HG02870 (cell line): ENCODE data around the gene PFKL.
"Not testable (repeated sequence)": the region's sequence is repeated elsewhere in the genome, so short reads cannot be mapped to it uniquely, and the experiment has no call there.

ENCODE experiments used
- ATAC-seq: cut with Tn5 transposase; IDR thresholded peaks from one replicate; pipeline ENCODE4 v1.9.1; 2021; ENCODE audit warnings: mild to moderate bottlenecking, moderate library complexity; ENCODE audit not compliant: unreplicated experiment

Gene PFKL

DNA sequence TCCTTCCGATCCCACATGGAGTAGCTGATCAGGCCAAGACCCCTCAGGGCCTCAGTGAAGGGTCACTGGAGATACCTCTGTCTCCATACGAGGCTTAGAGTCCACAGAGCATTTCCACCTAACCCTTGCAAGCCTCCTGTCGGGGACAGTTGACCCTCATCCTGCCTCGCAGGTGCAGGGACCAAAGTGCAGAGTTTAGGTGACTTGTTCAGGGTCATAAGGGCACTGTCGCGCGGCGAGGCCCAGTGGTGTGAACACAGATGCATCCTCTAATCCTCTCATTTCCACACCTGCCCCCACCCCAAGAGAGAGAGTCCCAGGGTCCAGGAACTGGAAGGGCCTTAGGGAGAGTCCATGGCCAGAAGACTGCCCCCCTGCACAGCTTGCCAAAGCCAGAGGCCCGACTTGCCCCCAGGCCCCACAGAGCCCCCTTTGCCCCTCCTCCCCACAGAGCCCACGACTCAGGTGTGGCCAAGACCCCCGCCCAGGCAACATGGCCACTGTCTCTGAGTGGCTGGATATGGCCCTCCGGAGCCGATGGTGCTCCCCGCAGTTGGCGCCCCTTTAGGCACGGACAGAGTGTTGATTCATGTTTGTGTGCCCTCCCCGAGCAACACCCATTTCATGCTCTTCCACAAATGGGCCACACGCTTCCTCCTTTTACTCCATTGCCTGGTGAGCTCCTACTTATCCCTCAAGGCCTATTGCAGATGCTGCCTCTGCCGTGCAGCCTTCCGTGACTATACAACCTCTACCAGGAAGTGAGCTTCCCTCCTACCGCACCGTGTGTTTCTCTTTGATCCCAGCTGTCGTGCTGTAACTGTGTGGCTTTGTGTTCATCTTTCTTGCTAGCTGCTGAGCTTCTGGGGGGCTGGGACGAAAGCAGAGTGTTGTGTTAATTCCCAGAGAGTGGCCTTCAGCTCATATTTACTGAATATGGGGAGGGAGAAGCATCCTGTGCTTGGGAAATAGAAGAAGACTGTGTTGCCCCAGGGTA, 55.2 kb downstream of the PFKL start:
- ATAC-seq: no peak

DNA sequence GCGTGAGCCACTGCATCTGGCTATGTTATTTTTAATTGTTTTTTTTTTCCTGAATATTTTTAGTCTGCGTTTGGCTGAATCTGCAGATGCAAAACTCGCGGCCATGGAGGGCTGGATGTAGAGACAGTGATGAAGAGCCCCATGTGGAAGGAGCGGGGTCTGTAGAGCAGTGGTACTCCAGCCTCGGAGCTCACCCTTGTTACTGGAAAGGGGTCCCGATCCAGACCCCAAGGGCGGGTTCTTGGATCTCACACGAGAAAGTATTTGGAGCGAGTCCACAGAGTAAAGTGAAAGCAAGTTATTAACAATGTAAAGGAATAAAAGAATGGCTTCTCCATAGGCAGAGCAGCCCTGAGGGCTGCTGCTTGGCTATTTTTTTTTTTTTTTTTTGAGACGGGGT, 56.3 kb downstream of the PFKL start:
- no peak for ATAC-seq

DNA sequence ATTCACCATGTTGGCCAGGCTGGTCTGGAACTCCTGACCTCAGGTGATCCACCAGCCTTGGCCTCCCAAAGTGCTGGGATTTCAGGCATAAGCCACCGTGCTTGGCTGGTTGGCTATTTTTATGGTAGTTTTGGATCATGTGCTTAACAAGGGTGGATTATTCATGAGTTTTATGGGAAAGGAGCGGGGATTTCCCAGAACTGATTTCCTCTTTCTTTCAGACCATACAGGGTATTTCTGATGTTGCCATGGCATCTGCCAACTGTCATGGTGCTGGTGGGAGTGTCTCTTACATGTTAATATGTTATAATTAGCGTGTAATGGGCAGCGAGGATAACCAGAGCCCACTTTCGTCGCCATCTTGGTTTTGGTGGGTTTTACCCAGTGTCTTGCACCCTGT, 56.8 kb downstream of the PFKL start:
- no peak for ATAC-seq

DNA sequence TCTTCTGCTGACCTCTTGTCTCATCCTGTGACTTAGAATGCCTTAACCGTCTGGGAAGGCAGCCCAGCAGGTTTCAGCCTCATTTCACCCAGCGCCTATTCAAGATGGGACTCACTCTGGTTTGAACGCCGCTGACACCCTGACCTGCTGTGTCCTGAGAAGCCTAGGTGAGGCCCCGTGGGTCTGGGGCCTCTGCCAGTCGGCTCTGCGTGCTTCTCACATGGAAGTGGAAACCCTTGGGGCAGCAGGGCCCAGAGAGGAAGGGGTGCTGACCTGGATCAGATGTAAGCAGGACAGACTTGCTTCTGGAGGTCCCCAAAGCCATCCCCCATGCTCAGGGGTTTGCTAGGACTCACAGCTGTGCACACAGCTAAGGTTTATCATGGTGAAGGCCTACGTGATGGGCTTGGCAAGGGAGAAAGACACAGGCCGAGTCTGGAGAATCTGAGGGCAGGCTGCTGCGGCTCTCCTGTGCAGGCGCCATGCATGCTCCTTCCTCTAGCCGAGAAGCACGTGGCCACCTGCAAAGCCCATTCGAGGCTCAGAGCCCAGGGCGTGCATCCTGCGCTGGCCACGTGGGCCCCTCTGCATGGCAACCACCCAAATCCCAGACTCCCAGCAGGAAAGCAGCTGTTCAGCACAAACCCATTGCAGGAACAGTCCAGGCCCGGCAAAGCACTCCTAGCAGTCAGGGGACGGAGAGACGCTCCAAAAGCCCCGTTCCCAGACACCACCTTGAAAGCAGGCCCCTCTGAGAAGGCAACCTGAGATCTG, 57.4 kb downstream of the PFKL start:
- ATAC-seq: no peak

DNA sequence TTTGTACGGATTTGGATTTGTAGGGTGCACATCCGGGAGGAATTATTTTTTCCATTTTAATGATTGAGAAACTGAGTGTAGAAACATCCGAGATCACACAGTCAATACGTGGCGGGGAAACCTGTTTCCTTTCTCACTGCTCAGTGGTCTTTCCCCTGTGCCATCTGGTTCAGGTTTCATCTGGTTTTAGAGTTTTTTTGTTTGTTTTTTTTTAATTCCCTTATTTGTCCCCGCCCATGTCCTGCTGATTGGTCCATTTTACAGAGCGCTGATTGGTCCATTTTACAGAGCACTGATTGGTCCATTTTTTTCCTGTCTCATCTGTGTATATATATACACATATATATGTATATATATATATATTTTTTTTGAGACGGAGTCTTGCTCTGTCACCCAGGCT, 59.5 kb downstream of the PFKL start:
- no peak for ATAC-seq

DNA sequence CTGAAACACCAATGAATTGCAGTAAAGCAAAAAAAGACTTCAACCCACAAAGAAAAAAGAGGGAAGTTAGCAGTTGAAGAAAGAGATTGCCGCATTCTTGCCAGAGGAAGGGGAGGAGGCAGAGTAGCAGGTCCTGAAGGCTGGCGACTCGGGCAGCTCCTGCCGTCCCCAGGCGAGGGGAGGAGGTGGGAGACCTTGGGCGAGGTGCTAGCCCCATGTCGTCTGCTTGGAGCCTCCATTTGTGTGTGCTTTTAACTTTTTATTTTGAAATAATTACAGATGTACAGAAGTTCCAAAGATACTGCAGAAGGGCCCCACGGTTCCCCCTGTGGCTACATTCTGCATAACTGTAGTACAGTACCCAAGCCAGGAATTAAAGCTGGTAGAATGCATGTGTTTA, 60.3 kb downstream of the PFKL start:
- no peak for ATAC-seq

DNA sequence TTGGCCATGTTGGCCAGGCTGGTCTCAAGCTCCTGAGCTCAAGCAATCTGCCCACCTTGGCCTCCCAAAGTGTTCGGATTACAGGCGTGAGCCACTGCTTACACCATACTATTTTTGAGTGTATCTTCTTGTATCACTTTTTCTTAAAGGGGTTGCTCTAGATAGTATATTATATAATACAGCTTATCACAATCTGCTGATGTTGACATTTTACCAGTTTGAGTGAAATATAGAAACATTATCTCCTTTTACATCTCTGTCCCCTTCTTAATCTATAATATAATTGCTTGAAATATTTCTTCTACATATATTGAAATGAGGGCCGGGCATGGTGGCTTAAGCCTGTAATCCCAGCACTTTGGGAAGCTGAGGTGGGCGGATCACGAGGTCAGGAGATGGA, 62.0 kb downstream of the PFKL start:
- ATAC-seq: not testable (repeated sequence)

DNA sequence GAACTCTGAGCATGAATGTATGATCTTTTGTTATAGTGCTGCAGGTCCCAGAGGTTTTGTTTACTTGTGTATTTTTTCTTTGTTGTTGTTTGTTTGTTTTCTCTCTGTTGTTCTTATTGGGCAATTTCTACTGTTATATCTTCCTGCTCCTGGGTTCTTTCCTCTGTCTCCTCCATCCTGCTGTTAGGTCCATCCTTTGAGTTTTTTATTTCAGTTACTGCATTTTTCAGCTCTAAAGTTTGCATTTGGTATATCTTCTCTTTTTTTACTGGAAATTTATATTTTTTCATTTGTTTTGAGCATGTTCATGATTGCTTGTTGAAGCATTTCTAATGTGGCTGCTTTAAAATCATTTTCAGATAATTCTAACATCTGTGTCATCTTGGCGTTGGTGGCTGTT, 63.4 kb downstream of the PFKL start:
- no peak for ATAC-seq

DNA sequence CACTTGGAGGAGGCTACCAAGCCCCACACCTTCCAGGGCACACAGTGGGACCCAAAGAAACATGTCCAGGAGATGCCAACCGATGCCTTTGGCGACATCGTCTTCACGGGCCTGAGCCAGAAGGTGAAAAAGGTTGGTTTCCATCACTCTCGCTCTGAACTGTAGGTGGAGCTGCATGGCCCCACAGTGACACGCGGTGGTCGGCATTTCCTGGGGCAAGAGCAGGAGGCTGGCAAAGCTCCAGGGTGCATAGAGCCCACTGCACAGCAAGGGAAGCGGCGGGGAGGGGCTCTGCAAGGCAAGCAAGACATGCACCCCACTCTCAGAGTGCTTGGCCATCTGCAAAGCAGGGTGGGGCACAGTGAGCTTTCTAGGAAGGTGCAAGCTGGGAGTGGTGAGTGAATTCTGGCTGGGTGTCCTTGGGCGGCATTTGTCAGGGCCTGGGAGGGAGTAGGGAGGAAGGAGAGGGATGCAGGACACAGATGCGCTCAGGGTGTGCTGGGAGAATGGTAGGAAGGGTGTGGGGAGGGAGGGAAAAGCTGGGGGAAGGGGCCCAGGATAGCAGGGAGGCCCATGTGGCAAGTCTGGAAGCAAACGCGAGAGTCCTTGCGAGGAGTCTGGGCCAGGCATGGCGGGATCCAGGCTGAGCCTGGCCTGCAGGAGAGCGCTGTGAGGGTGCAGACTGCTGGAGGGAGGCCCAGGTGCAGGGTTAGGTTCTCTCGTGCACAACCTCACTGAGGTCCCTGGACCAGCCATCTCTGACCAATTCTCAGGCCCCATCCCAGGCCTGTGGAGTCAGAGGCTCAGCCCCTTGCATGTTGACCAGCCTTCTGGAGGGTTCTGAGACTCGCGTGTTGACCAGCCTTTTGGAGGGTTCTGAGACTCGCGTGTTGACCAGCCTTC, 64.5 kb downstream of the PFKL start:
- ATAC-seq: no peak

DNA sequence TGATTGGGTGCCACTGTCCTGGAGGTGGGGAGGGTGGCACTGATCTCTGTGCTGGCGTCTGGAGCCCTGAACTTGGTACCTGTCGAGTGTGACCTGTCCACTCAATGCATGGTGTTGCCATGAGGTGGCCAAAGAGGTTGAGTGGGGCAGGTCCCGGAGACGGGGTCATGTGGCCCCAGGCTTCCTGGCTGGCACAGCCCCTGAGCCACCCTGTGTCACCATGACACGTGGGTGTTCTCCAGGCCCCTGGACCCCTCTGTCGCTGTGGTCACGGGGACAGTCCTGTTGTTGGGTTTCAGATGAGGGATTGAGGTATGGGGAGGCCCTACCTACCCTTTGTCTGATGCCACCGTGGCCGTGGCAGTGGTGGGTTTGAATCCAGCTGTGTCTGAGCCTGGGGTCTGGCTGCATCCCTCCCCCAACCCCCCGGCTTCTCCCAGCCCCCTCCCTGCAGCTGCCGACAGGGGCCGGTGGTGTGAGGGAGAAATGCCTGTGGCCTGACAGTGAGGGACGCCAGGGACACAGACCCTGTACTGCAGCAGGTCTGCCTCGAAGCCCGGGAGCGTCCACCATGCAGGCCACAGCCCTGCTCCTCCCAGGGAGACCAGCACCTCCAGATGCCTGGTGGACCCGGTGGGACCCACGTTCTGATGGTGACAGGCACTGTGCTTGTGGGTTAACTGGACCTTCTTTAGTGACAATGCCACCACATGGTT, 65.6 kb downstream of the PFKL start:
- ATAC-seq: no peak

DNA sequence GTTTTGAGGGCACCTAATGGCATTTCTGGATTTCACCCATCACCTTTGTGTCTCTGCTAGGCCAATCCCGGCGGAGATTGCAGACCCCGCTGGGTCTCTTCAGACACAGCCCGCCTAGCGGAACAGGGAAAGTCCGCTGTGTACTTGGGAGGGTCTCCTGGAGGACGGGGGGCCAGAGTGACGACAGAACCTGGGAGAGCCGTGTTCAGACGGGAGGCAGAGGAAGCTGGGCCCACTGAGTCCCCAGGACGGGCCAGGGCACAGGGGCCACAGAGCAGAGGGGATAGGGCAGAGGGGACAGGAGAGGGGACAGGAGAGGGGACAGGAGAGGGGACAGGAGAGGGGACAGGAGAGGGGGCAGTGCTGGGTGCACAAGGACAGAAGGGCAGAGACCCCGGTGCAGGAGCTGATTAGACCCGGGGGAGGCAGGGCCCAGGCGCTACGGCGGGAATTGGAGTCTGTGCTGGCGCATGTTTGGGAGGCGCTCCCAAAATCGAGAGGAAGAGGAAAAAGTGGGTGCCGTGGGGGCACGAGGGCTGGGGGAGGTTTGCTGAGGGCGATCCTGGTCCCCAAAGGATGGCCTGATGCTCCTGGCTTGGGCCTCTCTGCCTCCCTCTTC, 66.2 kb downstream of the PFKL start:
- ATAC-seq: no peak

DNA sequence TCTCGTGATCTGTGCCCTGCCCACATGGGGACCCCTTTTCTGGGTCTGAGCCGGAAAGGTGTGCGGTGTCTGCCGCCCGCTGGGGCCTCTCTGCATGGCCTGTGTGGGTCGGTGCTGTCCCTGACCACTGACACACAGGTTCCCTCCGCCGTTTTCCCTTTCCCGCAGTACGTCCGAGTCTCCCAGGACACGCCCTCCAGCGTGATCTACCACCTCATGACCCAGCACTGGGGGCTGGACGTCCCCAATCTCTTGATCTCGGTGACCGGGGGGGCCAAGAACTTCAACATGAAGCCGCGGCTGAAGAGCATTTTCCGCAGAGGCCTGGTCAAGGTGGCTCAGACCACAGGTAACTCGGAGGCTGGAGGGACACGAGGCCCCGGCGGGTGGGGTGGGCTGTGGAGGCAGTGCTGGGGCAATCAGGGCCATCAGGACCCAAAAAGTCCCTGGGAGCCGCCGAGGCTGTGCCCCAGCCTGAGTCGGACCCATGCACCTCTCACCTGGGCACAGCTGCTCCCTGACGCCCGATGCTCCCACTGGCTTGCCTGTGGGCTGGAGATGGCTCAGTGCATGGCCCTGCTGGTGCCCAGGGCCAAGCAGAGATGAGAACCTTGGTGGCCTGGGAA, 66.8 kb downstream of the PFKL start:
- ATAC-seq: no peak

DNA sequence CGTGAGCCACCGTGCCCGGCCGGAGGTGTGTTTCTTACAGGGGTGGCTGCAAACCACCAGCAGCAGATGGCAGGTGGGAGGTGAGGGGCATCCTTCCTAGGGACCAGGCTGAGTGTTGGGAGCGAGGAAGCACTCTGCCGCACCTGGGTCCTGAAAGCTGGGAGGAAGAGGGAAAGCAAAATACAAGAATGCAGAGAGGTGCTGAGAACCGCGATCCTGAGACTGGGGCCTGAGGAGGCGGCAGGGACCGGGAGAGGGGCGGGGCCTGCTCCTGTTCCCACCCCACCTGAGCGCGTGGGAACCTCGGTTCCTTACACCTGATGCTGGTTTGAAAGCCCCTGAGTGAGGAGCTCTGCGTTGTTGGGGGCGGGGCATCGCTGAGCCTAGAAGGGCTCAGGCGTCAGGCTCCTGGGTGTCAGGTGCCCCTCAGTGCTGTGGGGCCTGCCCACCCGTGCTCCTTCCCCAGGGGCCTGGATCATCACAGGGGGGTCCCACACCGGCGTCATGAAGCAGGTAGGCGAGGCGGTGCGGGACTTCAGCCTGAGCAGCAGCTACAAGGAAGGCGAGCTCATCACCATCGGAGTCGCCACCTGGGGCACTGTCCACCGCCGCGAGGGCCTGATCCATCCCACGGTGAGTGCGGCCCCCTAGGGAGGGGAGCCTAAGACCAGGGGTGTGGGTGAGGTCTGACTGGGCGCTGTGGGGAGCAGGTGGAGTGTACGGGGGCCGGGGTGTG, 69.0 kb downstream of the PFKL start:
- no peak for ATAC-seq

DNA sequence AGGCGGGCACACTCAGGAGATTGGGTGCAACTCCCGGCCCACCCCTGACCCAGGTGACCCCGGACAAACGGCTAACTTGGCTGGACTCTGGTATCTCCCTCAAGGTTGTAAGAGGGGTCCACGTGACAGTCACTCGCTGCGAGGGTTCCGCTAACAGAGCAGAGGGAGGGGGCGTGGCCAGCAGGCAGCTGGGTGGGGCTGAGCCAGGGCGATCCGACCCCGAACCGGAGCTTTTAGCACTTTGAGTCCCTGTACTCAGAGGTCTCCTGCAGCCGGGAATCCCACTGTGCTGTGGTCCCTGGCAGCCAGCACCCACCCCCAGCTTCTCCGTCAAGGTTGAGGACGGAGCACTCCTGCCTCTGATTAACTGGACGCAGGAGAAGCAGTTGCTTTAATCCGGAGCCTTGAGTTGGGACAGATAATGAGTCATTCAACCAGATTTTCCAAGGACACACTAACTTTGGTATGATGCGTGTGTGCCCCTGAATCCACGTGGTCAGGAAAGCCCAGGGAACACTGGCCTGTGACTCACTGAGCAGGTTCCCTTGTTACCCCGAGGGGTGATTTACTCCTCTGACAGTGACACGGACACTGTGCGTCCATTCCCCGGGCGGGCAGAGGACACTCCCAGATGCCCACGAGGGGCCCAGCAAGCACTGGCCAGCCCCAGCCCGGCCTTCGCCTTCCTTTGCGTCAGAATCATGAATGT, 70.3 kb downstream of the PFKL start:
- ATAC-seq: no peak

DNA sequence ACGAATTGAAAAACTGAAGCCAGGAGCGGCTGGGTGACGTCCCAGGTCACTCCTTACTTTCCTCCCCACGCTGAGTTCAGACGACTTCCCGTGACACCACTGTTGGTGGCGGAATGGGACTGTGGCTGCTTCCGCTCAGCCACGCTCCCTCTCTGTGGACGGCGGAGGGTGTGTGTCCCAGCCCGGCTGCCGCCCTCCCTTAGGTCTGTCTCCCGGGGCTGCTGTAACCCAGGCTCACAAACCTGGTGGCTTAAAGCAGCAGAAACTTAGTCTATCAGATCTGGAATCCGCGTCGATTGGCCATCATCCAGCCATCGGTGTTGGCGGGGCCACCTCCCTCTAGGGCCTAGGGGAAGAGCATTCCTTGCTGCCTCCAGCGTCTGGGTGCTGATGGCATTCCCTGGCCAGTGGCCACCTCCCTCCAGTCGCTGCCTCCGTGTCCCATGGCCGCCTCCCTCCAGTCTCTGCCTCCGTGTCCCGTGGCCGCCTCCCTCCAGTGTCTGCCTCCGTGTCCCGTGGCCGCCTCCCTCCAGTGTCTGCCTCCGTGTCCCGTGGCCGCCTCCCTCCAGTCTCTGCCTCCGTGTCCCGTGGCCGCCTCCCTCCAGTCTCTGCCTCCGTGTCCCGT, 71.0 kb downstream of the PFKL start:
- no peak for ATAC-seq

DNA sequence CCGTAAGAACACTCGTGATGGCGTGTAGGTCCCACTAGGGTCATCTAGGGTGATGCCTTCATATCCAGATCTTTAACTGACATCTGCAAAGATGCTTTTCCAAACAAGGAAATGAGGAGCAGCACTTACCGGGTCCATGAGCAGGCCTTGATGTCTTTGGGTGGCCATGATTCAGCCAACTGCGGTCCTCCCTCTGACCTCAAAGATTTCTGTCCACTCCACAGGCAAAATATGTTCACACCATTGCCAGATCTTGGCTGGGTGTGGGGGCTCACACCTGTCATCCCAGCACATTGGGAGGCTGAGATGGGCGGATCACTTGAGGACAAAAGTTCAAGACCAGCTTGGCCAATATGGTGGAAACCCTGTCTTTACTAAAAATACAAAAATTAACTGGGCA, 71.7 kb downstream of the PFKL start:
- ATAC-seq: no peak

DNA sequence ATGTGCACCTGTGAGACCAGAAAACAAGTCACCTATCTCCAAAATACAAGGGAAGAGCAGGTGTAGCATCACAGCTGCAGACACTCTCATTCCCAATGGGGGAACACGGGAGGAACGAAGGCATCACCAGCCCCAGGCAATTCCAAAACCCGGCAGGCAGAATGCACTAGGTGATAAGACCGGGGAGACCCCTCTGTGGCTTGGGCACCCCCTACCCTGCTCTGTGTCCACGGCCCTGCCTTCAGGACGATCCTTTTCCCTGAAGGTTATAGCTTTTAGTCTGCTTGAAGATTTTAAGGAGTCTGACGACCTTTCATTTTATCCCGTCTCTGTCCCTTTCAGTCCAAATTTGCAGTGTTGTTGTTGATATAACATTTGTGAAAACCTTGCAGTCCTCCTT, 72.8 kb downstream of the PFKL start:
- no peak for ATAC-seq
